NCI-H2029 treated with DMSO at 0.1 percent for 48 hours (cell line): ENCODE data around the gene IDH3G.

Experiments used
- DNase-seq: peaks from one replicate; lab custom pipeline; 2025; lab: John Stamatoyannopoulos, UW

IDH3G gene

DNA sequence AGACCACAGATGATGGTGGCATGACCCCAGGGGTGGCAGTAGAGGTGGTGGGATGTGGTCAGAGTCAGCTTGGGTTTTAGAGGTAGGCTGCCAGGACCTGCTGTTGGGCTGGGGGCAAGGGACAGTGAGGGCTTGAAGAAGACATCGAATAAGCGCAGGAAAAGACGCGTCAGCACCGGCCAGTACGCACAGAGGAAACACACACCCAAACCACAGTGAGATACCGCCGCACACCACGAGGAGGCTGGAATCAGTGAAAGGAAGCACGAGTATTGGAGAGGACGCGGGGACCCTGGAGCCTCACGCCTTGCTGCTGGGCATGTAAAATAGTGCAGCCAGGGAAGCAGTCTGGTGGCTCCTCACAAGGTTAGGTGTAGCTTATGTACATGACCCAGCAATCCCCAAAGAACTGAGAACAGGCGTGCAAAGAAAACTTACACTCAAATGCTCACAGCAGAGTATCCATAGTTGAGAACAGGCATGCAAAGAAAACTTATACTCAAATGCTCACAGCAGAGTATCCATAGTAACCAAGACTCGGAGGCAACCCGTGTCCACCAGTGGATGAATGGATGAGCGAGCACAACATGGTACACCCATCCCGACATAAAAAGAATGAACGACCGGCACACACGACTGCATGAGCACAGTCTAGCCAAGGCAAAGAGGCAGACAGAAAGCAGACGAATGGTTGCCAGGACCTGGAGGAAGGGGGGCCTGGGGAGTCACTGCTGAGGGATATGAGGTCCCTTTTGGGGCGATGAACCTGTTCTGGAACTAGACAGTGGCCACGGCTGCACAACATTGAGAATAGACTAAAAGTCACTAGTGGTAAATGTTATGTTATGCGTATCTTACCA, 22.9 kb upstream of the IDH3G start:
- no peak for DNase-seq

DNA sequence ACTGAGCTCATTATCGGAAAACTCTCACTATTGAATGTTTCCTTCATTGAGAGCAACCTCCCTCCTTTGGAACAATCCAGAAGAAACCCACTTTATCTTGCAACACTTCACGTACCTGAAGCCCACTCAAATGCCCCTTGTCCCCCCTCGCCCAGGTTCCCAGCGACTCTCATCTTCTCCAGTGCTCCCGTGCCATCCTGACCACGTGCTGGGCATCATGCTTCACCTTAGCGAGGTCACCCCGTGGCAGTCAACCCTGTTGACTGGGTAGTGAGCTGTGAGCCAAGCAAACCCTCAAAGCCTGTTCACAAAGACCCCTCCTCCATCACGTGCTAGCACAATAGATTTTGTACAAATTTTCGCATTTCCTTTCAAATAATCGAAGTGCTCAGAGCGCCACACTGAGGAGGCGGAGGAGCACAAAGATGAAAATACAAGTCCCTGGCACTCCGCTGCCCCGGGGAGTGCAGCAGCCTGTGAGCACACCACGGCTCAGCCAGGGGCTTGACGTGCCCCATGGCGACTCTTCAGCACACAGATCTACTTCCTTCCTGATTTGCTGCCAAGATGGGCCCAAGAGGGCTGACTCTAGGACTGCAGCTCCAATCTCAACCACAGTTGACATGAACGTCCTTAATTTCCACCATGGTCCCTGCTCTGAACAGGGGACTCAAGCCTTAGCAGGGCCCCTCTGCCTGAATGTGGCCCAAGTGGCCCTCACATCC, 20.6 kb upstream of the IDH3G start:
- DNase-seq, result no peak

DNA sequence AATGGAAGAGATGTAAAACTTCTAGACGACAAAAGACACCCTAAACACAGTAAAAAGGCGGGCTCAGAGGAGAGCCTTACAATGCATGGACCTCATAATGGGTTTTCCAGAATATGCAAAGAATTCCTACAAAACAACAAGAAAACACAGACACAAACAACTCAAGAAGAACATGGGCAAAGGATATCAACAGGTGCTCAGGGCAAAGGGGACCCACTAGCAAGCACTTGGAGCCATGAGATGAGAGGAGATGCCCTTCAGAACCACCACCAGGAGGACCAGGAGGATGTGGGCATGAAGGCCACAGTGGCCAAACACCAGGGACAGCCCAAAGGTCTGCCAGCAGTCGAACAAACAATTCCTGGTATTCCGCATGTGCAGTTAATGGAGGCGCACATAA, 19.0 kb upstream of the IDH3G start:
- no peak for DNase-seq

DNA sequence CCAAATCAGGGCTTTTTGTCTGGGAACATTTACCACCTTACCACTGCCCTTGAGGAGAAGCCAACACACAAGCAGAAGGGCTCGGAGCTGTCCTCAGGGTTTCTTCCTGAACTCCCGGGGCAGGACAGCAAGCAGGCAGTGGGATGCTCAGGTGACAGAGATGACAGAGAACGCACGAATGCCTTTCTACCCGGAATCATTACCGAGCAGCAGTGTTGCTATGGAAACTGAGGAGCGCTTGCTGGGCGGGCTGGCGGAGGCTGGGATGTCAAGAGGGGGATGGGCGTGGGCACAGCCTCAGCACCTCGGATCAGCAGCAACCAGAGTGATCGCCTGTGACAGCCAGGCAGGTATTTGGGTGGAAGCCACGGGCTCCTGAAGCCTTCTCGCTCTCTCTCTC, 18.0 kb upstream of the IDH3G start:
- DNase-seq, result no peak

DNA sequence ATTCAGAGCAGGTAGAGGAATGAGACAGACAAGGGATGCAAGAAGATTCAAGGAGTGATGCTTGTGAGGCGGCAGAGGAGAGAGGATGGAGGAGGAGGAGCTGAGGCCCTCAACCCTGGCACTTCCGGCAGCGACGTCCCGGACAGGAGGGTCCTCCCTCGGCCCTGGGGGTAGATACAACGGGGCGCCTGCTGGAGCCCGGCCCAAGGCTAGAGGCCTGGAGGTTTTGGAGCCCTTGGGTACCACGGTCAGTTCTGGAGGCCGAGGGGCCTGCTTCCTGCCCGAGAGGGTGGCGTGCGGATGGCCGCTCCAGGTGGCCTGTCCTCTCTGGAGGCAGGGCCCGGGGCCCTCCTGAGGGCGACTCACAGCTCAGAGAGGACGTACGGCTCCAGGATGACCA, 13.8 kb upstream of the IDH3G start:
- DNase-seq, result no peak

DNA sequence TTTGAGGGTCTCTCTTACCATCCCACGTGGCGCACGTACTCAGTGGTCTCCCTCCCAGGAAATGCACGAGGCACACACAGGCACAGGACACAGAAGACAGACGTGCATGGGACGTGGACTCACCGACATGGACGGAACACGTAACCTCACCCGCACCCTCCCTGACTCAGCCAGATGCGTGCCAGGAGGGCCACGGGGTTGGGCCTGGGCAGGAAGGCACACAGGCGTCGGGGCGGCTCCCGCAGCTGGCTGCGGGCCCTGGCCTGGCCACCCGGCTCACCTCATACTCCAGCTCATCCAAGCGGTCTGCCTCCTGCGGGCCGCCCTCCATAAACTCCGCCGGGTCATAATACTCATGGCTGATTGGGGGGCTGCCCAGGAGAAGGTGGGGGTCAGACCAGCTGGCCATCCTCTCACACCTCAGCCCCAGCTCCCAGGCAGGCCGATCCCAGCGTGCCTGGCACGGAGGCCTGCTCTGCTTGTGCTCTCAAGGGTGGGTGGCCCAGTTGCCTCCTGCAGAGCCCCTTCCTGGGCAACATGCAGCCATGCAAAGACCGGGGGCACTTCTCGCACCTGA, 12.9 kb upstream of the IDH3G start:
- DNase-seq, result no peak

DNA sequence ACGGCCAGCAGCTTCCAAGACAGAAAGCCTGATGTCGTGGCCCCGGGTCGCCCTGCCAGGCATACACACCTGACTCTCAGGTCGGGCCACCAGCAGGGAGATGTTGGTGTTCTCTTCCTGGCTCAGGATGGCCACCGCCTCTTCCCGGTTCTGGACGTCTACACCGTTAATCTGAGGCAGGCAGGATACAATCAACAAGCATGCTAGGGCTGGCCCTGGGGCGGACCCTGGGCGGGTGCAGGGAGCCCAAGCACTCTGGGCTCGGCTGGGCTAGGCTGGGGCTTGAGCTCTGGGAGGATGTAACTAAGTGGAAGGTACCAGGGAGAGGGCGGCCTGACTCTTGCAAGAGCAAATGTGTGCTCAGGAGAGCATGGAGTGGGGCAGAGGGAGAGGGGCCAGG, 11.3 kb upstream of the IDH3G start:
- no peak for DNase-seq

DNA sequence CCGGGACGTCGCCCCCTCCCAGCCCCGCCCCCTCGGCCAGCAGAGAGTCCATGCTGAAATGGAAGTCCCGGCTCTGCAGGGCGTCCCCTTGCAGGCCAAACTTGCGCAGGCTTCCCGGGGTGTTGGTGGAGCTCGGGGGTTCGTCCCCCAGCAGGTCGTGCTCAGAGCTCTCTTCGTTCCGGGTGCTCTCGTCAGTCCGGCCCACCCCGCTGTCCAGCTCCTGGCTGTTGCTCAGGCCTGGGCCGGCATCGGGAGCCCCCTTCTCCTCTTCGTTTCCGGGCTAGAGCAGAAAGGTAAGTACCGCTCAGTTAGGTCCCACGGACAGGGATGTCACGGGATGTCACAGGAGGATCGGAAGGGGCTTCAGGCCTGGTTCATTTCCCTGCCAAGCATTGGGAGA, 10.4 kb upstream of the IDH3G start:
- DNase-seq, result no peak

DNA sequence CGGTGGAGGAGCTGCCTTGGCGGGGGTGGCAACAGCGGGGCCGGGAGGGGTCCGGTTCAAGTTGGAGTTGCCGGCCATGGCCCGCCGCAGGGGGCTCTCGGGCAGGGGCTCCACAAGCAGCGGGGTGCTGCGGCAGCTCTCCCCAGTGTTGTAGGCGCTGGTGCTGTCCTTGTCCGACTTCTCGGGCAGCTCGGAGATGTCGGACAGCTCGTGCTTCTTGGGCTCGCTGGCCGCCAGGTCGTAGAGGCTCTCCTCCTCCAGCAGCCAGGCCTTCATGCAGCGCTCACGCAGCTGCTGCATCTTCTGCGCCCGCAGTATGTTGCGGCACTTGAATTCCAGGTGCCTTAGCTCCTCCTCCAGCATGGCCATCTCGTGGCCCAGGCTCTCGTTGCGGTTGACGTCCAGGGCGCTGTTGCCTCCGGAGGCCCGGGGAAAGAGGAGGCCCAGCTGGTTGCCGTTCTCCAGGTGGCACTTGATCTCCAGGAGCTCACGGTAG, 10.0 kb upstream of the IDH3G start:
- DNase-seq, result no peak

DNA sequence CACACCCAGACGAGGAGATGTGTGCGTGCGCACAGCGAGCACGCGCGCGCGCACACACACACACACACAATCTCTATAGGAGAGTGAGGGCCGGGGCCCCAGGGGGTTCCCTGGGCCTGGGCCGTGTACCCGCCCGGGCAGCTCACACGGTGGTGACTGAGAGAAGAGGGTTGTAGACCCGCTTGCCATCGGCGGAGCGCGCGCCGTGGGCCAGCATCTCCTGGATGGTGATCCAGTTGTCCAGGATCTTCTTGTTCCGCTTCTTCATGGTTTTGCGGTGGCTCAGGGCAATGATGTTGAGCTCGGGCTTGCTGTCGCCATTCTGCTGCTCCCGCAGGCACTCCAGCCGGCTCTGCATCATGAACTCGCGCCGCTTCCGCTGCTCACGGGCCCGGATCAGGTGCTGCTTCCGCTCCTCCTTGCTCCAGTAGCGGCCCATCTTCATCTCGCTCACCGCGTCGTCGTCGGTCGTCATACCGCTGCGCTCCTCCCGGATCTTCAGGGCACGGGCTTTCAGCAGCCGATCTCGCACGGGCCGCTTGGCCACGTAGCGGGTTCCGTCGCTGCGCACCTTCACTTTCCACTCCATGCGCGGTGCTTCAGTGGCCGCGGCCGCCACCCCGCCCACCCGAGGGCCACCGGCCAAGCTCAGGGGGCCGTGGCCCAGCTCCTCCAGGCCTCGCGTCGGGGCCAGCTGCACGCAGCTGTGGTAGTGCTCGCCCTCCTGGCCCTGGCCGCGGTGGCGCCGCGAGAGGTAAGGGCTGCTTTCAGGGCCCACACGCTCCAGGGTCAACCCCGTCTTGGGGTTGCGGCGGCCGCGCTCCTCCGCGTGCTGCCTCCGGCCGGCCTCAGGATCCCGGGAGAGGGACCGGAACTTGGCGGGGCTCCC, 9.3 kb upstream of the IDH3G start:
- DNase-seq, result no peak

DNA sequence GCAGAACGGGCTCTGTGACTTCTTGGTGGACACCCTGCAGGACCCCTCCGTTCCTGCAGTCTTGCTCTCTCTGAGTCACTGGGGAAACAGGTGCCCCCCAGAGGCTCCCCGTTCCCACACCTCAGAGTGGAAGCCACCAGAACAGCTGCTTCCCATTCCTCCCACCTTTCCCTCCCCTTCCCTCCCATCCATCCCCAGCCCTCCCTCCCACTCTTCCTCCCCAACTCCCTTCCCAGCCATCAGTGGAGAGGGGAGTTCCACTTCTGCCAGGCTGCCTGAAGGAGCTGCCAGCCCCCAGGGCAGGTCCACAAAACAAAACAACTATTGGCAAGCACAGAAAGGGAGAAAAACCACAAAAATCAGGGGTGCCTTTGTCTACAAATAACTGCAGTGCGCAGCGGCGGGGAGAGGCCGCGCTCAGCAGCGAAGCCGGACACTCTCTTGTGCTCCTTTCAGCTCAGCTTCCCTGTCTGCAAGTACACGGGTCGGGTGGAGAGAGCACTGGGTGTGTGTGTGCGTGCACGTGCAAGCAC, 8.4 kb upstream of the IDH3G start:
- DNase-seq, result no peak

DNA sequence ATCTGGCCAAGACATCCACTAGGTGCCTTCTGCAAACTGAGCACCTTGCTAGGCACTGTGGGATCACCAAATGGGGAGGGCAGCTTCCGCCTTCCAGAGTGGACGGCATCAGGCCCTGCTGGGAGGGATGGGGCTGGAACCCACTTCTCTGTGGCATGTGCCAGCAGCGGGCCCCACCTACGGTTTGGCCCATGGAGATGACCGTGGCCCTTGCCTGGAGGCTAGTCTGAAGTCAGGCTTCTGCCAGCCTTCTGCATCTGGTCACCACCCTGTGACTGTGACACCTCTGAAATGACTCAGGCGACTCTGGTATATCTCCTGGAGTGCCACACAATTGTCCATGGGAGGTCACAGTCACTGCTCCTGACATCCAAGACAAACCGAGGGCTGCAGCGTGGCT, 7.5 kb upstream of the IDH3G start:
- DNase-seq, result no peak

DNA sequence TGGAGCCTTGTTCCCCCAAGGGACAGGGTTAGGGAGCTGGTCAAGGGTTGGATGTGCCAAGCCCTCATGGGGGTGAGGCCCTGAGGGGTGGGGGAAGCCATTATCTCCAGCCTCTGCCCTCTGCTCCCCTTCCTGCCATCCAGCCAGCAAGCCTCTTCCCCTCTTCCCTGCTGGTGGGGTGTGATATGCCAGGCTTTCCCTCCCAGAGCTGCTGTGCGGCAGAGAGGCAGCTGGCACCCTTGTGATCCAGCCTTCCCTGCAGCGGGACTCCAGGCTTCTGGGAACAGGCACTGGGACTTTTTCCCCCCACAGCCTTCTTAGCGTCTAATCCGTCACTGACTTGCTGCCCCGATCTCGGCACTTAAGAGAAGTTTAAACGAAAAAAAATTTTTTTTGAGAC, 6.6 kb upstream of the IDH3G start:
- DNase-seq, result no peak

DNA sequence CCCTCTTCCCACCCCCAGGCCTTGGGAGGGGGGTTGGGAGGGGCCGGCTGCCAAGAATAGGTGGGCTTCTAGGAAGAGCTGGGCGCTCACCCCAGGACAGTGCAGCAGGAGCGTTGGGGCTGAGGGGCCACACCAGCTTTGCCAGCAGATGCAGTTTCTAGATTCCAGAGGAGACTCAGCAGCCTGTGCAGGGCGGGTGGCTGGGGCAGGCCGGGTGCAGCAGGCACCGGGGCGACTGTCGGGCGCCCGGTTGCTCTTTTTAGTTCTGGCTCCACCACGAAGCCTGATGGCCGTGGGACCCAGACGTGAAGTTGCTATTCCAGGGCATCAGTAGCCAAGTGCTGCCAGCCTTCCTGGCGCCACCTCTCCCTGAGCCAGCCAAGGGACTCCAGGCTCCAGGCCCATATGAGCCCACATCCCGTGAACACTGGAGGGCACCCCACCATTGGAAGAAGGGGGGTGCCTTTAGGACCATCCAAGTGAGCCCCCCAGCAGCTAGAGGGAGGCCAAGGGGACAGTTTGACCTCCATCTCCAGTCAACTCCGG, 6.1 kb upstream of the IDH3G start:
- DNase-seq, result no peak

DNA sequence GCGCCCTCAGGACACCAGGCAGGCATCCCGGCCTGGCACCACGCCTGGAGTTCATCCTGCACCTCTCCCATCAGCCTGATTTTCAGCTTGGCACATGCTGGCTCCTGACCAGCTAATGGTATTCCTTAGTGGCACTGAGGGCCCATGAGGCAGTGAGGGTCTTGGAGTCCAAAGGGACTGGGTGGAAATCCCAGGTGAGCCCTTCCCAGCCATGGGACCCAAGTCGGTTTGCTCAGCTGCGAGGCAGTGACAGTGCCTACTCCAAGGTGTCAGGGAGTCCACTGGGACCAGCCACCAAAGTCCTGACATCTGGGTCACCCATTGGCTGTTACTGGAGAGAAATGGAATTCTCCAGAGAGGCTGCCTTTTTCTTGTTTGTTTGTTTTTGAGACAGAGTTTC, 5.2 kb upstream of the IDH3G start:
- DNase-seq, result no peak

DNA sequence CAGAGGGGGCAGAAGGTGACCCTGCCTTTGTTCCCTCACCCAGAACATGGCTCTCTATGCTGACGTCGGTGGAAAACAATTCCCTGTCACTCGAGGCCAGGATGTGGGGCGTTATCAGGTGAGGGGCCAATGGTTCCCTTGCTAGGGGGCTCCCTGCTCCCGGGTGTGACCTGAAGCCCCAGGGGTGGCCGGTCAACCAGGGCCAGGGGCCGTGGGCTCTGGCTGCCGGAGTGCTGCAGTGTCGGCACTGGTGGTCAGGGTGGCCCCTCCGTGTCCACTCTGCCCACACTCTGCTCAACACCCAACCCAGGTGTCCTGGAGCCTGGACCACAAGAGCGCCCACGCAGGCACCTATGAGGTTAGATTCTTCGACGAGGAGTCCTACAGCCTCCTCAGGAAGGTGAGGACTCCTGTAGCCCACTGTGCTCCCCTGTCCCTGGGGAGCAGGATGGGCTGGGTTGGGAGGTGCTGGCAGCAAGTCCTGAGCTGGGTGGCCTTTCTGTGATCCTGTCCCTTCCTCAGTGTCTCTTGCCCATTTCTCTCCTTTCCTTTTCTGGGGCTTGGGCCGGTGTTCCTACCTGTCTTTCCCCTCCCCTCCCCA, 3.3 kb upstream of the IDH3G start:
- no peak for DNase-seq

DNA sequence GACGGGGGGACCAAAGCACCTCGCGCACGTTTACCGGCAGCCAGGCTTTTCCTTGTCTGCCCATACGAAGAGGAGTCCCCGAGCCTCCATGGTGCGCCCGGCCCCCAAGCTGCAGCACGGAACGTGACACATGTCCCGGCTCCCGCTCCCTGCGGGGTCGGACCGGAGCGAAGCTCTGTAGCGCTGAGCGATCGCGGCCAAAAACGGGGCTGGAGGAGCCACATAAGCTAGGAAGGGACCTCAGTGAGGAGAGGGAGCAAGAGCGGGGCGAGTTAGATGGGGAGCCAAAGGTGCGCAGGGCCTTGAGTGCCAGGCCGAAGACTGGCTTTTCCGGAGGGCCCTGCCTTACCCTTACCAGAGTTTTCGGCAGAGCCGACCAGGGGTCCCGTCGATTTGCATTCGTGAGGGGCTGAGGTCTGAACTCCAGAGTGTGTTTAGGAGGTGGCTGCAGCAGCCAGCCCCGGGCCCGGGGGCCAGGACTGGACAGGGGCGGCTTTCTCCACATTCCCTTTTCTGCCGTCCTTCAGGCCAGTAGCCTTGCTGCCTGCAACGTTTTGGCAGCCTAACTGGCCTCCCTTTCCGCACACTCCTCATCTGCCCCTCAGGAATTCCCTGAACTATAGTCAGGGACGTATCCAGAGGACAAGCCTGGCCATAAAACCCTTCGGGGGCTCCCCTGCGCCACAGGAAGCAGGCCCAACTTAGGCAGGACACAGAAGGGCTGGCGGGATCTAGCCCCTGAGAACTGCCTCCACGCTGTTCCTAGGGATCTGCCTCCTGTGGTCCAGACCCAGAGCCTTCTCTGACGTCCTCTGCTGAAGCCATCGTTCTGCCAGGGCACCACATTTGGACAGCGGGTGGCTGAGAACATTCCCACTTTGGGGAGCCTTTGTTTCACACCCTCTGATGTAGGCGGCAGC, 982 bp upstream of the IDH3G start:
- DNase-seq, result no peak

DNA sequence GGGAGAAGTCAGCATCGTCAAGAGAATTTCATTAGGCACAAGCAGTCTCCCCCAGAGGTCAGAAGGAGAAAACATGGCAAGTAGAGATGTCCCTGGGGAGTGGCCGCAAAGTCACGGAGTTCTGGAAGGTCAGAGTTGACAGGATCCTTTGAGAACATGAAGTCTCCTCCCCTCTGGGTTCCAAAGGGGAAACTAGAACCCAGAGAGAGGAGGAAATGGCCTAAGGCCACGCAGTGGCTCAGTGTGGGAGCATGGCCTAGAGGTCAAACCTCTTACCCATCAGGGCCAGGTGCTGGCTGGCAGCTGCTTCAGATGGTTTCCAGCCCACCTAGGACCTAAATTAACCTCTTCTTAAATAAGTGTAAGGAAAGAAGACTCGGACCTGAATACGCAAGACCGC, 884 bp downstream of the IDH3G start:
- DNase-seq, result no peak

DNA sequence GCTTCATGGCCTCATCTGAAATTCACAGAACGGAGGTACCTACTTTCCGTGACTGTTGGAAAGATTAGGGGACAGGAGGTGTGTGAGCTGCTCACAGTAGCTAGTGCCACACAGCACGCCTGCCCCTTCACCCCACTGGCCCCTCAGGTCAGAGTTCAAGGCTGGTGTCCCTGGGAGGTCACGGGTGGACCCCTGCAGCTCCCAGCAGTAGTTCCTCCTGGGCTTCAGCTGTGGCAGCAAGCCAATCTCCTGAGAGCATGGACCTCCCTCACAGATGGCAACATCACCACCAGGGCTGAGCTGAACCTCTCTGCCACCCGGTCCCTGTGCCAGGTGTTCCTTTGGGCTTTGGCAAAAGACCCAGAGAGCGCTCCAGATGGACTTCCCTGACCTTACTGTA, 1.8 kb downstream of the IDH3G start:
- no peak for DNase-seq
